ENCODE measurements around the gene MACROH2A2.

Gene MACROH2A2

DNA sequence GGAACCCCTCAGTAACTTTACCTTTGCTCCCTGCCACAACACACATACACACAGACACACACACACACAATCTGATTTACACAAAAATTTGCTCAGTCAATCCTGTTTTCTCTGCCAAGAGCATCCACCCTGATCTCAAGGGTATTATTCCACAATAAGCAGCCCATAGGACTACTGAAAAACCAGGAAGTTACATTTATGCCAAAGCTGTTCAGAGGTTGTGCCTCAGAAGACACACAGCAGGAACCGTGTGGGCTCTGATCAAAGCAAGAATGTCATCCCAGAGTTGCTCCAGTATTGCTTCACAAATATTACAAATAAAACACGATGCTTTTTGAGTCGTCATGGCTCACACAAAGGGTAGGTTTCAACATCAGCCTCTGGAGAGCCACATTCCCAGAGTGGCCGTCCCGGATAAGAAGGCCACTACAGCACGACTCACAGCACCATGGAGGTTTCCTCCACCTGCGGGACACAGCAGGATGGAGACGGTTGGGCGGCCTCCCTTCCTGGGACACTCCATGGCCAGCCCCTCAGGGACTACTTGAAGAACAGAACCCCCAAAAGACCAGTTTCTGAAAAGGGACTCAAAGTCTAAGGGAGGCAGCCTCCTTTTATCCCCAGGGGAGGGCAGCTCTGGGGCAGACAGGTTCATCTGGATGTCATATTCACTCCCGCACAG lies 78.4 kb downstream of the MACROH2A2 start:
- DNase-seq (ENCODE audit: low spot score) = peak; percentile 76

DNA sequence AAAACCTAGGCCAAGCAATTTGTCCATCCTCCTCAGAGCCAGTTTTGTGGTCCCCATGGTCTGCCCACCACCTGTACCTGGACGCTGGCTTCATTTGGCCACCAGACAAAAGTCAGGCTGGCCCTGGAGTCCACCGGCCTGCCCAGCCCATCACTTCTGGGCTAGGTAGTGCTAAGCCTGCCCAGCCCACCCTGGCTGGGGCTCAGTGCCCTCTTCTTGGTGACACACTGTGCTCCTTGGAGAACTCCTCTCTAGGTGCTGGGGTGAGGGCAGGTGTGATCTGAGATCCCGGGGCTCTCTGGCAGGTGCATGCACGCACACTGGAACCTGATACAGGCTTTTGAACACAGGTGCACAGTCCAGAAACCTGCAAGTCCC lies 78.9 kb downstream of the MACROH2A2 start:
- DNase-seq (ENCODE audit: low spot score) = no peak

DNA sequence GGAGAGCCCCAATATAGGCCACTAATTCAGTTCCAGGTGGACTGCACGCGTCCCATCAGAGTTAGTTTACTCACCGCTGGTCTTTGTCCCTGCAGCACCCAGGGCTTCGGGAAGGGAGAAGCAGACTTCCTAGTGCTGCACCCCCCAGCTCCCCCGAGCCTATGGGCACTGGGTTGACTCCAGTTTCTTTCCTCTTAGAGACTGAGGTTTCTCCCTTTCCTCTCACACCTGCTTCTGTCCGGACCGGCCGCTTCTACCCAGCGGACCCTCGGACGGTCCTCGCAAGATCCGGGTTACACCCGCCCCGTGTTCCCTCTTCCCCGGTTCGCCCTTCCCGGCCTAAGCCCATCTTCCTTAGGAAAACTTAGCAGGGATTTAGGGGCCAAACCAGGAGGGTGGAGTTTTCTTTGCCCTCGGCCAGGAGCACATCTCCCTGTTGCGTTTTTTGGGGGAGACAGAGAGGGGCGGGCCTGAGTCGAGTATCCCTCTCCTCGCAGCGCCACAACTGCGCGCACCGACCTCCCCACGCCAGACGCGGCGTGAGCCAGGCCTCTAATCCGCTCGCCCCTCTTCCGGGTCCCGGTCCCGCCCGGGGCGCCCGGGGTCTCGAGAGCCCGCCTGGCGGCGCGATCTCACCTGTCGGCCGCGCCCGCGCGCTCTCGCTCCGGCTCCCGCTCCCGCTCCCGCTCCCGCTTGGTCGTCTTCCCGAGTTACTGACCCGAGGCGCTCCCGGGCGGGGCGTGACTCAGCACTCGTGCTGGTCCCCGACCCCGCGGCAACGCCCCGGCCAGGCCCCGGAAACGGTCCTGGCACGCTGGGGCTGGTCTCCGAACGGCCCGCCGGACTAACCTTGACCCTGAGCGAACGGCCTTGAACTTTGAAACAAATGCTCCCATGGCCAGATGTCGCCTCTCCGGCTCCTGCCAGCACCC lies 79.7 kb downstream of the MACROH2A2 start, which contains the start of gene AIFM2:
AIFM2 (minus strand) TSS at position 728 of the 932 bp plus-strand sequence. CDS start 8,741 bp downstream, outside the sequence.
- DNase-seq (ENCODE audit: low spot score) = peak; percentile 96

DNA sequence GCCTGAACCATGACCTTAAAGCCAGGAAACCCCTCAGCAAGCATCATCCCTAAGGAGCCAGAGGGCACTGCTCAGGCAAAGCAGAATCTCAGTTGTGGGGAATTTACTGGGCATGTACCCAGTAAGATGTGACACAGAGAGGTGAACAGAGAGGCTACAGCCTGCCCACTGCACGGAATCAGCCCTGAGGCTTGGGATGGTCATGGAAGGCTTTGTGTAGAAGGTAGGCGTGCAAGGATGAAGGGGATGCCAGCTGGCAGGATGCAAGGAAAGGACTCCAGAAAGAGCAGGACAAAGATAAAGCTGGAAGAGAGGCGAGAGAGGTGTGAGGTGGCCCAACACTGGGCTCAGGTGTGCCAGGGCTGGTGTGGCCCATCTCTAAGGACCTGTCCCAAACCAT lies 82.4 kb downstream of the MACROH2A2 start:
- DNase-seq (ENCODE audit: low spot score) = no peak

DNA sequence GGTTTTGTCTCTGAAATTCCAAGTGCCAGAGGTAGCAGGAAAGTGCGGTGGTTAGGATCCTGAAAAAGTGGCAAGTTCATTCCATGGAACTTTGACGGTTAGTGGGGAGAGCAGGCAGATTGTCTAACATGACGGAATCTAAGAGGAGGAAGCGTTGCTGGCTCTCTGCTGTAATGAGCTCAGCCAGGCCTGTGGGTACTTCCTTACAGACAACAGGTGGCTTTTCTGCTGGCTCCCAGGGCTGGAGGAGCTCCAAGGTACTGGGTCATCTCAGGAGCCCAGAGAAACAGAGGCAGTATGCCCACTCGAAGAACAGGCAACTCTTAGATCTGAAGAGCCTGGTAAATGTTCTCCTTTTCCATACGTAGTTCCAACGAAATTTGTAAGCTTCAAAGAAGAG lies 83.0 kb downstream of the MACROH2A2 start:
- DNase-seq (ENCODE audit: low spot score) = no peak

DNA sequence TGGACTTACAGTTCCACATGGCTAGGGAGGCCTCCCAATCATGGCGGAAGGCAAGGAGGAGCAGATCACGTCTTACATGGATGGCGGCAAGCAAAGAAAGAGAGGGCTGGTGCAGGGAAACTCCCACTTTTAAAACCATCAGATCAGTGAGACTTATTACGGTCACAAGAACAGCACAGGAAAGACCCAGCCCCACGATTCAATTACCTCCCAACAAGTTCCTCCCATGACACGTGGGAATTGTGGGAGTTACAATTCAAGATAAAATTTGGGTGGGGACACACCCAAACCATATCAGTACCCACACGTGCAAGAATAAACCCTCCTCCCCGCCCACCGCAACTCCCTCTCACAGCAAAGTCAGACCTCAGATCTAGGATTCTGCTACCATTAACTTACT lies 84.5 kb downstream of the MACROH2A2 start:
- no peak for DNase-seq (ENCODE audit: low spot score)

DNA sequence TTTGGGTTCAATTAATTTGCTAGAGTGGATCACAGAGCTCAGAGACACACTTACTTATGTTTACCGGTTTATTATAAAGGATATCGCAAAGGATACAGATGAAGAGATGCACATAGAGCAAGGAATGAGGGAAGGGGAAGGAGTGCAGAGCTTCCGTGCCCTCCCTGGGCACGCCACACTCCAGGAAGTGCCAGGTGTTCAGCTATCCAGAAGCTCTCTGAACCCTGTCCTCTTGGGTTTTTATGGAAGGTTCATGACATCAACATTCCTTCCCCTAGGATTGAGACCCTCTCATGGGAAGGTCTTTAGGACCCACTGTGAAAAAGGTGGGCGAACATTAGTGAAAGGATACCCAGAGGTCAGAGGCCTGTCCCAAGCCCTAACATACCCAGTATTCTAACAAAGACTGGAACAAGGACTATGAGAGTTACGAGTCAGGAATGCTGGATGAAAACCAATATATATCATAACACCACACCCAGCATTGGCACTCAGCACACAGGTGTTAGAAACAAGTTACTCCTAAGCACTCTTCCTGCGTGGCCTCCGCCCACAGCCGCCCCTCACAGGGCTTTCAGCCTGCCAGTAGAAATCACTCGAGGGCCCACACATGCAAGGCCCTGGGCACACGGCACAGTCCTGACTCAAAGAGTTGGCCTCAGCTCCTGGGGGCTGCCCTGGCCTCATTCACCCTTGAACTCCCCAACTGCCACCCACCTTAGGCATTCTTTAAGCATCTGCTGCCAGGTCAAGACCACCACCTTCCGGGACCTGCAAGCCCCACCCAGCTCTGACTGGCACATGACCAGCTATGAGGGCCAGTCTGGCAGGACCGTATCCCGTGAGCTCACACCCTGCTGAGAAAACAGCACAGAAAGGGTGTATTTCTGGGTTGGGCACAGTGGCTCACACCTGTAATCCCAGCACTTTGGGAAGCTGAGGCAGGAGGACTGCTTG lies 85.6 kb downstream of the MACROH2A2 start:
- no peak for DNase-seq (ENCODE audit: low spot score)

DNA sequence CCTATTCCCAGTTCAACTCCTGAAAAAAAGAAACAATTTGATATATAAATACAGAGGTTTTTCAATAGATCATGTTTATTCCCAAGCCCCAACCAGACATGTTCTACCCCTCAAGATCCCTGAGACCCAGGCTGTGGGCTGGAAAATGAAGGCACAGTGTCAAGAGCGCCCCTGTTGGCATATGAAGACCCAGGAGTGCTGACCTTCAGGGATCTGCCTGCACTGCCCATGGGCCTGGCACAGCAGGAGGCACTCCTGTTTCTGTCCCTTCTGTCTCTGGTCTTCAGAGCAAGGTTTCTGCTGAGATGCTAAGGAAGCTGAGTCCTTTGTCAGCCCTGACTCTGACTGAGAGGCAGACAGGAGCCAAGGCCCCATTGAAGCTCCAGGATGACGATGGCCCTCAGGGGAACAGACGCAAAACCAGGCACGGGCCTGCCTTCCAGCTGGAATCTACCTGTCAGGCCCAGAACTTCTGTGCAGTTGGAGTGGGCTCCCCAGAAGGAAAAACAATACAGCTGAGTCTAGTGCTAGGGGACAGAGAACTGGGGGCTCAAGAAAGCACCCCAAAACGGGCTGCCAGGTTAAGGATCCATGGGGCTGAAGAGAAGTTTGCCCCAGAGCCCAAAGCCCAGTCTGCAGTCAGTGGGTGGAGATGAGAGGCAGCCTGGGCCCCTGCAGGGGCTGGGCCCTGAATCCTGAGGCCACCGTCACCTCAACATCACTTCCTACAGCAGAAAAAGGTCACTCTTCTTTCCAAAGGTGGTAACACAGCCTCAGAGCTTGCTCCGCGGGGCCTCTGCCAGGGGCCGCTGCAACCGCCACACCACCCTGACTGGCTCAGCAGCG lies 86.7 kb downstream of the MACROH2A2 start:
- DNase-seq (ENCODE audit: low spot score) = no peak

DNA sequence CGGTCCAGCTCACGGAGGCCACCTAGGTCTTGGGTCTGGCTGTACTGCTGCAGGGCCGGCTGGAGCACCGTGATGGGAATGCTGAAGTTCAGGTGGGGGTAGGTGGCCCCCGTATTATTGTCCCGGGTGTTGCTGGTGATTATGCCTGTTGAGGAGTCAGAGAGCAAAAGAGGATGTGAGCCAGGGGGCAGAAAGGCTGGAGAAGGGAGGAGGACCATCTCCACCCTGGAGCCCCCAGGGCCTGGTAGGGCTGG lies 87.3 kb downstream of the MACROH2A2 start:
- no peak for DNase-seq (ENCODE audit: low spot score)

DNA sequence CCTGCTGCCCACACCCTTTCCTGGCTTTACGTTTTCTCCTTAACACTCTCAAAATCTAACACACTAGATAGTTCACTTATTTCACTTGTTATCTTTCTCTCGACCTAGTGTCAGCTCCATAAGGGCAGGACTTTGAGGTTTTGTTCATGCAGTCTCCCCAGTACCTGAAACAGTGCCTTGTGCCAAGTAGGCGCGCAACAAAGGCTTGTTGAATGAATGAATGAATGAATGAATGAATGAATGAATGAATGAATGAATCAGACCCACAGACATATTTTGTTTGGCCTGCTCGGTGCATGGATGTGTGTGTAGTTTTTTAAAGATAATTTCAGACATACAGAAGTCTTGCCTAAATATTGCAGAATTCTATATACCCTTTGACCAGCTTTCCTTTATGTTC lies 87.7 kb downstream of the MACROH2A2 start:
- DNase-seq (ENCODE audit: low spot score) = no peak

DNA sequence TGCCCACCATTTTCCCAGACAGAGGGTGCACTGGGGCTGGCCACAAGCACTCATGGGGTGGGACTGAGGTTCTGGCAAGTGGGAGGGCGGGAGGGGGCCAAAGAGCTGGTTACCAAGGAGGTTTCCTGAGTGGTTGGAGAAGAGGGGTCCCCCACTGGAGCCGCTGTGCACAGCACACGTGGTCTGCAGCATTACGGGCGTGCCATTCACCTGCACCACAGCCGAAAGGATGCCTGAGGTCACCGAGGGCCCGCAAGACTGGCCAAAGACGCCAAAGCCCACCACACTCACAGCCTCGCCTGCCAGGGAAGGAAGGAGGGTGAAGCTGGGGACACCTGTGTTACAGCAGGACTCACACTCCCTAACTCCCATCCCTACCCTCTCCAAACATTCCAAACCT lies 89.9 kb downstream of the MACROH2A2 start:
- DNase-seq (ENCODE audit: low spot score) = no peak

DNA sequence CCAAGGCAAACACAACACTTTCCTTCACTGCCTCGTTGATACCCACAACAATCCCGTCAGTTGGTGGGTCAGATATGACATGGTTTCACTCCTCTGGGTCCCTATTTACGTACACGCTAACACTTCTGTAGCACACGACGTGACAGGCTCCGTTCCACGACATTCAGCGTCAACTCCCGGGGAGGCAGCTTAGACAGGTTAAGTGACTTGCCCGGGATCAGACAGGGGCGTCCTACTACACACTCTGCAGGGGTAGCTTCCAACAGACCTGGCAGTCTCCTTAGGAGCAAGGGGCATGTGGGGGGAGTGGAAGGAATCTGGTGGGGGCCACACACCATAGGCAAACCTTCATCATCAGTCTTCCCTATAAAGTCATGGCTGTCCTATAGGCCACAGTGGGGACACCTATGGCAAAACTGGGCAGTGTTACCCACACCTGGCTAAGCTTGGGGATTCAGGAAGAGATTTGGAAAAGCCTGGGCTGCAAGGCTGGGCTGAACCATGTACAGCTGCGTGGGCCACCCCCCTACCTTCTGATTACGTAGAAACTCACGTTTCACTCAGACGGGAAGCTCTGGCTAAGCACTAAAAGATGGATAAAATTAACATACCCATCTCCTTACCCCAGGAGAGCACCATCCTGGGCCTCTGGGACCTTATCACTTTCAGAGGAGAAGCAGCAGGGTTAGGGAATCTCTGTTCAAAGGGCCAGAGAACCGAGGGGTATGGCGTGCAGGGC lies 91.9 kb downstream of the MACROH2A2 start:
- DNase-seq (ENCODE audit: low spot score) = no peak

DNA sequence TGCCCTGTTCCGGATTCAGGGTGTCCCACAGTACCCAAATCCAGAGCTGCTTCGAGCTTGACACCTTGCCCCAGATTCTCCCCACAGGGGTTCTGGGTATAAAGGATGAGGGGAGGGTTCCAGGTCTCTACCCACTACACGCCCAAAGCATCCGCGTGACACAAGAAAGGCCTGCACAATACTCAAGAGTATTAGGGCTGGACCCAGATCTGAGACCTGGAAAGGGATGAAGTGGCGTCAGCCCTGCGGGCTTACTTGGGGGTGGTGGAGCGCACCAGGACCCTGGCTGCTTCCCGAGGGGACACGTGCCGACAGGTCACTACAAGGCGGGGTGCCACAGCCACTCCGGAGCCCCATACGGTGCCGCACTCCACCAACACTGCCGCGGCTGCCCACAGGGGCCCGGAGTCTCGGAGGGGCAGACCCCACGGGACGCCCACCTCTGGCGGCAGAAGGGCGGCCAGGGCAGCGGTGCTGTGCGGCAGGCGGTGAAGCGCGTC lies 92.6 kb downstream of the MACROH2A2 start:
- no peak for DNase-seq (ENCODE audit: low spot score)

DNA sequence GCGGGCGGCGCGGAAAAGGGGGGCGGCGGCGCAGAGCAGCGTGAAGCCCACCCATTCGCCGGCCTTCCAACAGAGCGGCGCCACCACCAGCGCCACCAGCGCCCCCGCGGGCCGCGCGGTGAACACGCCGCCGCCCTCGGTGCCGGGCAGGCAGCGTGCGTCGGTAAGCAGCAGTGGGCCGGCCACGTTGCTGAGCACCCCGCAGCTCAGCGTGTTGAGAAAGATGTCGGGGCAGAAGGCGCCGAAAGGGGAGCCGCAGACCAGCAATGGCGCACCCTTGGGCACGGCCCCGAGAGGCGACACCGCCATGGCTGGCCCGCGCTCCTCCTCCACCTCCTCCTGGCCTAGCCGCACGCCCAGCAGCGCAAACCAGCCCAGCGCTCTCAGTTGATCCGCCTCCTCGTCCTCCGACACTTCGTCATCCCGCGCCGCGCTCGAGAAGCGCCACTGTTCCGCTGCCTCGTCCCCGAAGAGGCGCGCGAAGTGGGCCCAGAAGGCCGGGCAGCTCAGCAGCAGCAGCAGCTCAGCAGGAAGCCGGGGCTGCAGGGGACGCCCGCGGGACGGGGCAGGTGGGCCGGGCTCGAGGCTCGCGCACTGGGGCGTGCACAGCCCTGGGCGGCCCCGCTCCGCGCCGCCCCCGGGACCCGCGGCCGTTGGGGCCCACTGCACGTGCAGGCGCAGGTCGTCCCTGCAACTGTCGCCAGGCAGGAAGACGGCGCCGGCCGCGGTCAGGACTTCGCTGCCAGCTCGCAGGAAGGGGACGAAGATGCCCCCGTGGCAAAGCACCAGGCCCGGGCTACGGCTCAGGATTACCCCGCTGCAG lies 93.2 kb downstream of the MACROH2A2 start:
- DNase-seq (ENCODE audit: low spot score) = peak; percentile 82

DNA sequence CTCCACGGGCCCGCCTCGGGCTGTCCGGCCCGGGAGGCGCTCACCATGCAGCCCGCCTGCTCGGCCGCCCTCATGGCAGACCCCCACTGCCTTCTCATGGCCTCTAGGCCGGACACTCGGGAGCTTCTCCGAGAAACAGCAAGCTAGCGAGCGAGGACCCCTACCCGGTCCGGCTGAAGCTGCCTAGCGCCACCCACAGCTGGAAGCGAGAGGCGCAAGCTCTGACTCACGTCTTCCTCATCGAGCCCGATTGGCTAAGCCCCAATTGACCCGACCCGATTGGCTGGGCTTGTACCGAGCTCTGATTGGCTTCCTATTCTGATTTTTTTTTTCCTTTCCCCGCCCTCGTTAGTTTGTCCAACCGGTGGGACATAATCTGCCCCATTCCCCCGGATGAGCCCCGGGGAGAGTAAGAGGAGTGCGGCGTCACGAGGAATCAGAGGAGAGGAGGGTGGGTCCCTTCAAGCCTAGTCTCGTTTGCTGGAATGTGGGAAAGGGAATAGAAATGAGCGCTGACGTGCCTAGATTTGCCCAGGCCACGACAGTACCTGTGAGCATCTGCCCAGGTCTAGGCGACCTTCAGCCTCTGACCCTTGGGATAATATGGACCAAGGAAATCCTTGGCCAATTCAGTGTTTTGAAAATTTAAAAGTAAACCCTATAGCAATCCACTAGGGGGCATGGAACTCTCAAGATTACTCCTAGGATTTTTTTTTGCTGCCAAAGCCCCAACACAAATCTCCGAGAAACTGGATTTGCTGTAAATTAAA lies 94.0 kb downstream of the MACROH2A2 start, which contains the start of gene TYSND1:
TYSND1 (minus strand) TSS at position 212 of the 770 bp plus-strand sequence; CDS start at position 98, 114 bp downstream.
- peak; percentile 98 for DNase-seq (ENCODE audit: low spot score)

DNA sequence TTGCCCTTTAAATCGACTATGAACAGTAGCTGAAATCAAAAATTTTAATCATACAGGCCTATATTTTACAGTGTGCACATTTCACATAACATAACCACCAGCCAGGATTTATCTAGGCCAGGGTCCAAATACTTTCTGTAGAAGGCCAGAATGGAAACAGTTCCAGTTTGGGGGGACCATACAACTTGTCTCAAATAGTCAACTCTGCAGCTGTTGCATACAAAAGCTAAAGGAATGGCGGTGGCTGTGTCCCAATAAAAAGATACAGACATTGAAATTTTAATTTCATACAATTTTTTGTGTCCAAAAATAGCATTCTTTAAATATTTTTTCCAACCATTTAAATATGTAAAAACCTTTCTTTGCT lies 94.6 kb downstream of the MACROH2A2 start:
- no peak for DNase-seq (ENCODE audit: low spot score)

DNA sequence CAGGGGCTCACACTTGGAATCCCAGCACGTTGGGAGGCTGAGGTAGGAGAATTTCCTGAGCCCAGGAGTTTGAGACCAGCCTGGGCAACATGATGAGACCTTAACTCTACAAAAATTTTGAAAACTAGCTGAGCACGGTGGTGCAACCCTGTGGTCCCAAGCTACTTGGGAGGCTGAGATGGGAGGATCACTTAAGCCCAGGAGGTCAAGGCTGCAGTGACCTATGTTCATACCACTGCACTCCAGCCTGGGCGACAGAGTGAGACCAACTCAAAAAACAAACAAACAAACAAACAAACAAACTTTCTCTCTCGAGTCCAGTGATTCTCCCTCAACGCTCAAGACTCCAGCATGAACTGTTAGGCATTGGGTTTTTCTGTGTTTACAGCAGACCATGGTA lies 95.9 kb downstream of the MACROH2A2 start:
- DNase-seq (ENCODE audit: low spot score) = no peak

DNA sequence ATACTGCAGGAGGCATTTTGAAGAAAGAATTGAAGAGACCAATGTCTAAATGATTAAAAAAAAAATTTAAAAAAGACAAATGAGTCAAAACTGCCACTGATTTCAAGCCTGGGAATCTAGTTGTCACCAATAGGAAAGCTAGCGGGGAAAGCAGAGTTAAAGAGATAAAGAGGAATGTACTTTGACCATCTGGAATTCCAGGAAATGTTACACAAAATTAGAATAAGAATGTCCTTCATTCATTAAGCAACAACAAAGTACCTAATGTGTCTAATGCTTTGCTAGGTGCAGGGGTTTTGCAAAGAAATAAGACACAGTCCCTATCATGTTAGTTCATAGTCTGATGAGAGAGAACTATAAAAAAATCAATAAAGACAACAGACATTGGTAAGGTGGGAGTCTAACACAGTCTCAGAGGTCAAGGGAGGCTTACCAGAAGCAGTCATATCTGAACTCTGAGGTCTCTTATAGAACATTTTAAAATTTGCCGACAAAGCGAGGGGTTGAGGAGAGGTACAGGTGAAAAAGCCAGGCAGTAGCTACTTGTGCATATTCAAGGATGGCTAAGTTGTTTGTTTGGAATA lies 102.7 kb downstream of the MACROH2A2 start:
- no peak for DNase-seq (ENCODE audit: low spot score)
